Smooth muscle cell (in vitro differentiated cells): ENCODE results near the gene BORCS6. TPM values are rescaled to one million over a fixed set of nuclear protein-coding genes. Genes with fewer than 3 reads are reported as not detected.

Experiments
- DNase-seq: peaks from one replicate; lab custom pipeline; 2025; ENCODE audit not compliant: unreplicated experiment; lab: John Stamatoyannopoulos, UW
- H2AFZ ChIP-seq: fragments of 200-600 bp; sonication (generic); 2 replicates; pipeline ENCODE4 v1.6.0; 2016; ENCODE audit warnings: antibody characterized with exemption, low read depth, mild to moderate bottlenecking
- H3F3A ChIP-seq: fragments of 200-600 bp; sonication (generic); 2 replicates; pipeline ENCODE4 v1.6.0; 2017; ENCODE audit warnings: antibody characterized with exemption, low read depth
- H3K27ac ChIP-seq: fragments of 200-600 bp; sonication (generic); 2 replicates; pipeline ENCODE4 v1.5.1; 2016; ENCODE audit warnings: low read depth, mild to moderate bottlenecking
- H3K27me3 ChIP-seq: fragments of 200-600 bp; sonication (generic); 2 replicates; pipeline ENCODE4 v1.6.1; 2016; ENCODE audit warnings: low read depth, mild to moderate bottlenecking
- H3K36me3 ChIP-seq: fragments of 200-600 bp; sonication (generic); 2 replicates; pipeline ENCODE4 v1.5.1; 2016; ENCODE audit warnings: low read depth
- H3K4me1 ChIP-seq: fragments of 200-600 bp; sonication (generic); 2 replicates; pipeline ENCODE4 v1.5.1; 2016; ENCODE audit warnings: low read depth
- H3K4me2 ChIP-seq: fragments of 200-600 bp; sonication (generic); 2 replicates; pipeline ENCODE4 v1.6.0; 2016; ENCODE audit warnings: mild to moderate bottlenecking
- H3K4me3 ChIP-seq: fragments of 200-600 bp; sonication (generic); 2 replicates; pipeline ENCODE4 v1.5.1; 2016; ENCODE audit warnings: mild to moderate bottlenecking
- H3K79me2 ChIP-seq: fragments of 200-600 bp; sonication (generic); 2 replicates; pipeline ENCODE4 v1.6.0; 2016; ENCODE audit warnings: low read depth, mild to moderate bottlenecking
- H3K9ac ChIP-seq: fragments of 200-600 bp; sonication (generic); 2 replicates; pipeline ENCODE4 v1.6.0; 2016; ENCODE audit warnings: low read depth
- H3K9me3 ChIP-seq: fragments of 200-600 bp; sonication (generic); replicated peaks from 2 replicates; pipeline ENCODE4 v1.5.1; 2016; ENCODE audit warnings: low read depth
- H4K20me1 ChIP-seq: fragments of 200-600 bp; sonication (generic); 2 replicates; pipeline ENCODE4 v1.6.0; 2016; ENCODE audit warnings: low read depth
- CTCF ChIP-seq: fragments of 200-600 bp; sonication (generic); IDR thresholded peaks from 2 replicates; pipeline ENCODE4 v1.5.1; 2017; ENCODE audit warnings: borderline replicate concordance, mild to moderate bottlenecking, antibody characterized with exemption; ENCODE audit not compliant: insufficient read depth, poor library complexity, severe bottlenecking
- WGBS: methylation state at CpG from one replicate; pipeline ENCODE4 v1.1.7; 2016; ENCODE audit warnings: low lambda C conversion rate; 5-methylcytosine and 5-hydroxymethylcytosine counted together
- polyA plus RNA-seq: library from polyadenylated mRNA; unstranded; fragments of >200 nt; fragmentation: Nextera tagmentation; extraction: Ambion mirVana; gene quantifications from 2 replicates; pipeline ENCODE4 v1.2.1, GENCODE V29; 2016
- total RNA-seq: library from RNA; depleted of rRNA; stranded (reverse); fragments of >200 nt; gene quantifications from 2 replicates; pipeline ENCODE4 v1.2.3, GENCODE V29; 2014

BORCS6 gene
- total and polyA plus RNA-seq, 2 experiments from 2014 or later = 3.2 to 6.3 TPM

DNA sequence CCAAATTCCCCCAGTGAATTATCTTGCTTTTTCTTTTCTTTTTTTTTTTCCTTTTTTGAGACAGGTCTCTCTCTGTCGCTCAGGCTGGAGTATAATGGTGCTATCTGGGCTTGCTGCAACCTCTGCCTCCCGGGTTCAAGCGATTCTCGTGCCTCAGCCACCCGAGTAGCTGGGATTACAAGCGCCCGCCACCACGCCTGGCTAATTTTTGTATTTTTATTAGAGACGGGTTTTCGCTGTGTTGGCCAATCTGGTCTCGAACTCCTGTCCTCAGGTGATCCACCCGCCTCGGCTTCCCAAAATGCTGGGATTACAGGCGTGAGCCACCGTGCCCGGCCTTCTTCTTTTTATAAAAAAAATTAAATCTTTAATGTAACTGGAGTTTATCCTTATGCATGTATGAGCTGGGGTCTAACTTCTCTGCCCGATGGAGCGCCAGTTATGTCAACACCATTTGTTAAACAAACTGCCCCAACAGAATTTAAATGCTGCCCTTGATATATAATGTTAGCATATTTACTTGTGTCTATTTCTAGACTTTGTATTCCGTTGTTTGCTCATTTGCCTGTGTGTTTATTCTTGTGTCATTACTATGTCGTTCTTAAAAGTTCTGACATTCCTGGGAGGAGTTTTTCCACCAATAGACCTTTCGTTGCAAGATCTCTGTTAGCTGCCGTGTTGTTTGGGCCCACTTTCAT, 20.9 kb upstream of the BORCS6 start:
- H3F3A ChIP-seq = no peaks in the 10 kb centered on the region
- 27% methylated on average over 22 of the region's 22 CpGs for WGBS

GRCh38 chr17:8209907-8210760, 20.2 kb upstream of the BORCS6 start, which contains the start of gene AURKB:
Gene AURKB (minus strand): TSS chr17:8210575. CDS start chr17:8210224, 351 bp downstream.
- H3K4me2 ChIP-seq = peak within 1 kb of the TSS; percentile 92
- H3K9me3 ChIP-seq = no peaks in the 10 kb centered on the region
- 1% methylated on average over 35 of the region's 46 CpGs for WGBS
- DNase-seq = peak; percentile 61
- peaks cover 22% of the 10 kb centered on the region for H3K79me2 ChIP-seq
- H3K36me3 ChIP-seq = no peaks in the 10 kb centered on the region
- H3K4me1 ChIP-seq = peaks cover 8% of the 10 kb centered on the region
- no peaks in the 10 kb centered on the region for H4K20me1 ChIP-seq
- peak within 1 kb of the TSS; percentile 78 for H3K27ac ChIP-seq
- no peaks in the 10 kb centered on the region for H3F3A ChIP-seq
- peak within 1 kb of the TSS; percentile 80 for H2AFZ ChIP-seq
- TF ChIP-seq CTCF = no peak
- H3K4me3 ChIP-seq = peak within 1 kb of the TSS; percentile 65
- no peaks in the 10 kb centered on the region for H3K27me3 ChIP-seq
- H3K9ac ChIP-seq = peak within 1 kb of the TSS; percentile 46

More for the DNA sequence above, 20.9 kb upstream of the BORCS6 start:
- no peak for TF ChIP-seq CTCF
- H3K27me3 ChIP-seq = no peaks in the 10 kb centered on the region
- H4K20me1 ChIP-seq = no peaks in the 10 kb centered on the region
- peaks cover 8% of the 10 kb centered on the region for H3K4me1 ChIP-seq
- H3K9me3 ChIP-seq = no peaks in the 10 kb centered on the region
- no peaks in the 10 kb centered on the region for H3K36me3 ChIP-seq
- H2AFZ ChIP-seq = peak overlapping the region; percentile 80
- H3K79me2 ChIP-seq = peaks cover 22% of the 10 kb centered on the region
- no peak for DNase-seq
- H3K4me2 ChIP-seq = peak overlapping the region; percentile 92
- peak overlapping the region; percentile 65 for H3K4me3 ChIP-seq
- H3K27ac ChIP-seq = peak overlapping the region; percentile 78
- H3K9ac ChIP-seq = peak overlapping the region; percentile 46

GRCh38 chr17:8206536-8206935, 16.6 kb upstream of the BORCS6 start:
- 98% methylated on average over 12 of the region's 12 CpGs for WGBS

More at GRCh38 chr17:8206536-8206935, 16.6 kb upstream of the BORCS6 start:
- Histone ChIP-seq H3K4me3 (no peak overlapping the region), H3F3A (no peaks in the 10 kb centered on the region), H3K9ac (no peak overlapping the region), H3K27me3 (no peaks in the 10 kb centered on the region), H3K79me2 (peaks cover 22% of the 10 kb centered on the region), H3K27ac (no peak overlapping the region), H4K20me1 (no peaks in the 10 kb centered on the region), H2AFZ (no peak overlapping the region), H3K36me3 (no peaks in the 10 kb centered on the region), H3K9me3 (no peaks in the 10 kb centered on the region), H3K4me1 (peaks cover 8% of the 10 kb centered on the region), H3K4me2 (no peak overlapping the region)
- DNase-seq = no peak
- TF ChIP-seq CTCF = no peak
